ENCODE data around the gene STAB2.

The STAB2 gene

GRCh38 chr12:103583008-103583407 is 4.1 kb upstream of the STAB2 start:
- Histone ChIP-seq H3K27ac (ENCODE audit: low read depth, low read length) (no peak overlapping the region), H3K9ac (ENCODE audit: low read depth, low read length) (no peak overlapping the region), H3K36me3 (ENCODE audit: control insufficient read depth, insufficient read depth, low read length) (no peaks in the 10 kb centered on the region), H3K4me3 (ENCODE audit: low read depth, low read length) (no peak overlapping the region), H3K9me3 (ENCODE audit: control insufficient read depth, insufficient read depth, low read length) (no peaks in the 10 kb centered on the region), H3K27me3 (ENCODE audit: control insufficient read depth, insufficient read depth, low read length) (no peaks in the 10 kb centered on the region), H3K4me1 (ENCODE audit: control insufficient read depth, insufficient read depth, low read length) (no peaks in the 10 kb centered on the region)

- Histone ChIP-seq H3K4me3 (ENCODE audit: low read depth, low read length) (no peak overlapping the region), H3K27me3 (ENCODE audit: control insufficient read depth, insufficient read depth, low read length) (no peaks in the 10 kb centered on the region), H3K9me3 (ENCODE audit: control insufficient read depth, insufficient read depth, low read length) (no peaks in the 10 kb centered on the region), H3K36me3 (ENCODE audit: control insufficient read depth, insufficient read depth, low read length) (no peaks in the 10 kb centered on the region), H3K4me1 (ENCODE audit: control insufficient read depth, insufficient read depth, low read length) (no peaks in the 10 kb centered on the region), H3K9ac (ENCODE audit: low read depth, low read length) (no peak overlapping the region), H3K27ac (ENCODE audit: low read depth, low read length) (no peak overlapping the region)
Observed at GRCh38 chr12:103586132-103586531, 941 bp upstream of the STAB2 start.

- no peaks in the 10 kb centered on the region for H3K9me3 ChIP-seq (ENCODE audit: control insufficient read depth, insufficient read depth, low read length)
- H3K4me1 ChIP-seq (ENCODE audit: control insufficient read depth, insufficient read depth, low read length): no peaks in the 10 kb centered on the region
- no peak overlapping the region for H3K27ac ChIP-seq (ENCODE audit: low read depth, low read length)
- H3K4me3 ChIP-seq (ENCODE audit: low read depth, low read length): no peak overlapping the region
- H3K27me3 ChIP-seq (ENCODE audit: control insufficient read depth, insufficient read depth, low read length): no peaks in the 10 kb centered on the region
- no peaks in the 10 kb centered on the region for H3K36me3 ChIP-seq (ENCODE audit: control insufficient read depth, insufficient read depth, low read length)
- H3K9ac ChIP-seq (ENCODE audit: low read depth, low read length): no peak overlapping the region
Observed at GRCh38 chr12:103588680-103589079, 1.6 kb downstream of the STAB2 start.

GRCh38 chr12:103589517-103589916 is 2.4 kb downstream of the STAB2 start:
- H3K36me3 ChIP-seq (ENCODE audit: control insufficient read depth, insufficient read depth, low read length): no peaks in the 10 kb centered on the region
- H3K27ac ChIP-seq (ENCODE audit: low read depth, low read length): no peak overlapping the region
- no peaks in the 10 kb centered on the region for H3K9me3 ChIP-seq (ENCODE audit: control insufficient read depth, insufficient read depth, low read length)
- no peak overlapping the region for H3K9ac ChIP-seq (ENCODE audit: low read depth, low read length)
- H3K4me1 ChIP-seq (ENCODE audit: control insufficient read depth, insufficient read depth, low read length): no peaks in the 10 kb centered on the region
- H3K27me3 ChIP-seq (ENCODE audit: control insufficient read depth, insufficient read depth, low read length): no peaks in the 10 kb centered on the region
- H3K4me3 ChIP-seq (ENCODE audit: low read depth, low read length): no peak overlapping the region

GRCh38 chr12:103590271-103590670 is 3.2 kb downstream of the STAB2 start:
- Histone ChIP-seq H3K36me3 (ENCODE audit: control insufficient read depth, insufficient read depth, low read length) (no peaks in the 10 kb centered on the region), H3K4me1 (ENCODE audit: control insufficient read depth, insufficient read depth, low read length) (no peaks in the 10 kb centered on the region), H3K27ac (ENCODE audit: low read depth, low read length) (no peak overlapping the region), H3K9me3 (ENCODE audit: control insufficient read depth, insufficient read depth, low read length) (no peaks in the 10 kb centered on the region), H3K27me3 (ENCODE audit: control insufficient read depth, insufficient read depth, low read length) (no peaks in the 10 kb centered on the region), H3K9ac (ENCODE audit: low read depth, low read length) (no peak overlapping the region), H3K4me3 (ENCODE audit: low read depth, low read length) (no peak overlapping the region)

- H3K36me3 ChIP-seq (ENCODE audit: control insufficient read depth, insufficient read depth, low read length): no peaks in the 10 kb centered on the region
- H3K27me3 ChIP-seq (ENCODE audit: control insufficient read depth, insufficient read depth, low read length): no peaks in the 10 kb centered on the region
- H3K9me3 ChIP-seq (ENCODE audit: control insufficient read depth, insufficient read depth, low read length): no peaks in the 10 kb centered on the region
- no peak overlapping the region for H3K27ac ChIP-seq (ENCODE audit: low read depth, low read length)
- H3K4me3 ChIP-seq (ENCODE audit: low read depth, low read length): no peak overlapping the region
- H3K4me1 ChIP-seq (ENCODE audit: control insufficient read depth, insufficient read depth, low read length): no peaks in the 10 kb centered on the region
- H3K9ac ChIP-seq (ENCODE audit: low read depth, low read length): no peak overlapping the region
Observed at GRCh38 chr12:103596981-103597380, 9.9 kb downstream of the STAB2 start.

- Histone ChIP-seq H3K27ac (ENCODE audit: low read depth, low read length) (no peak overlapping the region), H3K9ac (ENCODE audit: low read depth, low read length) (no peak overlapping the region), H3K36me3 (ENCODE audit: control insufficient read depth, insufficient read depth, low read length) (no peaks in the 10 kb centered on the region), H3K9me3 (ENCODE audit: control insufficient read depth, insufficient read depth, low read length) (no peaks in the 10 kb centered on the region), H3K27me3 (ENCODE audit: control insufficient read depth, insufficient read depth, low read length) (no peaks in the 10 kb centered on the region), H3K4me3 (ENCODE audit: low read depth, low read length) (no peak overlapping the region), H3K4me1 (ENCODE audit: control insufficient read depth, insufficient read depth, low read length) (no peaks in the 10 kb centered on the region)
Observed at GRCh38 chr12:103599274-103599673, 12.2 kb downstream of the STAB2 start.

GRCh38 chr12:103600967-103601728 is 14.1 kb downstream of the STAB2 start:
- no peaks in the 10 kb centered on the region for H3K9me3 ChIP-seq (ENCODE audit: control insufficient read depth, insufficient read depth, low read length)
- no peak overlapping the region for H3K4me3 ChIP-seq (ENCODE audit: low read depth, low read length)
- H3K36me3 ChIP-seq (ENCODE audit: control insufficient read depth, insufficient read depth, low read length): no peaks in the 10 kb centered on the region
- no peak overlapping the region for H3K9ac ChIP-seq (ENCODE audit: low read depth, low read length)
- no peak overlapping the region for H3K27ac ChIP-seq (ENCODE audit: low read depth, low read length)
- H3K4me1 ChIP-seq (ENCODE audit: control insufficient read depth, insufficient read depth, low read length): no peaks in the 10 kb centered on the region
- no peaks in the 10 kb centered on the region for H3K27me3 ChIP-seq (ENCODE audit: control insufficient read depth, insufficient read depth, low read length)

GRCh38 chr12:103620395-103620794 is 33.3 kb downstream of the STAB2 start:
- H3K4me3 ChIP-seq (ENCODE audit: low read depth, low read length): no peak overlapping the region
- no peaks in the 10 kb centered on the region for H3K9me3 ChIP-seq (ENCODE audit: control insufficient read depth, insufficient read depth, low read length)
- no peak overlapping the region for H3K9ac ChIP-seq (ENCODE audit: low read depth, low read length)
- H3K36me3 ChIP-seq (ENCODE audit: control insufficient read depth, insufficient read depth, low read length): no peaks in the 10 kb centered on the region
- no peaks in the 10 kb centered on the region for H3K4me1 ChIP-seq (ENCODE audit: control insufficient read depth, insufficient read depth, low read length)
- no peaks in the 10 kb centered on the region for H3K27me3 ChIP-seq (ENCODE audit: control insufficient read depth, insufficient read depth, low read length)
- H3K27ac ChIP-seq (ENCODE audit: low read depth, low read length): no peak overlapping the region

GRCh38 chr12:103623716-103624115 is 36.6 kb downstream of the STAB2 start:
- Histone ChIP-seq H3K9me3 (ENCODE audit: control insufficient read depth, insufficient read depth, low read length) (no peaks in the 10 kb centered on the region), H3K4me1 (ENCODE audit: control insufficient read depth, insufficient read depth, low read length) (no peaks in the 10 kb centered on the region), H3K27me3 (ENCODE audit: control insufficient read depth, insufficient read depth, low read length) (no peaks in the 10 kb centered on the region), H3K9ac (ENCODE audit: low read depth, low read length) (no peak overlapping the region), H3K27ac (ENCODE audit: low read depth, low read length) (no peak overlapping the region), H3K4me3 (ENCODE audit: low read depth, low read length) (no peak overlapping the region), H3K36me3 (ENCODE audit: control insufficient read depth, insufficient read depth, low read length) (no peaks in the 10 kb centered on the region)

GRCh38 chr12:103626498-103626897 is 39.4 kb downstream of the STAB2 start:
- Histone ChIP-seq H3K4me1 (ENCODE audit: control insufficient read depth, insufficient read depth, low read length) (no peaks in the 10 kb centered on the region), H3K4me3 (ENCODE audit: low read depth, low read length) (no peak overlapping the region), H3K27ac (ENCODE audit: low read depth, low read length) (no peak overlapping the region), H3K9ac (ENCODE audit: low read depth, low read length) (no peak overlapping the region), H3K9me3 (ENCODE audit: control insufficient read depth, insufficient read depth, low read length) (no peaks in the 10 kb centered on the region), H3K36me3 (ENCODE audit: control insufficient read depth, insufficient read depth, low read length) (no peaks in the 10 kb centered on the region), H3K27me3 (ENCODE audit: control insufficient read depth, insufficient read depth, low read length) (no peaks in the 10 kb centered on the region)

All from HUES48 (cell line).